GM13976 (cell line): Measurements from ENCODE around the gene IFNL2.
"Not testable (repeated sequence)": the region's sequence is repeated elsewhere in the genome, so short reads cannot be mapped to it uniquely, and the experiment has no call there.

ENCODE experiments used
- DNase-seq: peaks from one replicate; pipeline ENCODE4 v3.0.0; 2012; ENCODE audit warnings: low spot score
- CTCF ChIP-seq: IDR thresholded peaks from 2 replicates; pipeline ENCODE4 v1.5.1; 2012; ENCODE audit warnings: borderline replicate concordance, mild to moderate bottlenecking; ENCODE audit not compliant: insufficient read depth; ENCODE audit errors: extremely low read depth, missing control alignments, control extremely low read depth
- in situ Hi-C: fragments of 300-500 bp; cut with MboI; formaldehyde crosslinking; loops from one replicate; pipeline ENCODE4 v1.12.0; 2022; ENCODE audit warnings: low sequenced_read_pairs, mixed read lengths, inconsistent platforms; ENCODE audit not compliant: unreplicated experiment

Gene IFNL2

GRCh38 chr19:39237200-39238184, 30.7 kb upstream of the IFNL2 start:
- in situ Hi-C loops: no loop called here
- DNase-seq: peak; percentile 78
- no peak for TF ChIP-seq CTCF

- in situ Hi-C loops: no loop called here
- no peak for DNase-seq
- no peak for TF ChIP-seq CTCF
Observed at GRCh38 chr19:39238209-39238608, 30.0 kb upstream of the IFNL2 start.

GRCh38 chr19:39238944-39239343, 29.3 kb upstream of the IFNL2 start:
- no peak for TF ChIP-seq CTCF
- in situ Hi-C loops: no loop called here

GRCh38 chr19:39240421-39240820, 27.8 kb upstream of the IFNL2 start:
- TF ChIP-seq CTCF: no peak
- no peak for DNase-seq
- in situ Hi-C loops: no loop called here

More at GRCh38 chr19:39238944-39239343, 29.3 kb upstream of the IFNL2 start:
- no peak for DNase-seq

- DNase-seq, in situ Hi-C loops: not testable (repeated sequence)
Observed at GRCh38 chr19:39243741-39244140, 24.5 kb upstream of the IFNL2 start.

GRCh38 chr19:39244410-39245100, 23.6 kb upstream of the IFNL2 start, which contains the start of gene IFNL3:
TSS of gene IFNL3 (minus strand) at chr19:39245006. CDS start at chr19:39244967, 39 bp downstream.
- DNase-seq, in situ Hi-C loops: not testable (repeated sequence)

- in situ Hi-C loops: not testable (repeated sequence)
Observed at GRCh38 chr19:39245166-39245565, 23.0 kb upstream of the IFNL2 start.

More at GRCh38 chr19:39245166-39245565, 23.0 kb upstream of the IFNL2 start:
- DNase-seq: not testable (repeated sequence)
